Measurements from ENCODE around the gene AP1S3.

GRCh38 chr2:223853425-223853837 is 16.0 kb upstream of the AP1S3 start:
- TF ChIP-seq REST (IDR thresholded peaks at IDR 0.05; ENCODE audit: insufficient read depth in 1 of 2, low read depth in 2 of 2, low read length in 2 of 2): no peak
- TF ChIP-seq TAF1 (IDR thresholded peaks at IDR 0.05; ENCODE audit: borderline replicate concordance, insufficient read depth, low read length): no peak

All from PFSK-1 (cell line).